HG03064 (cell line): ENCODE data around the gene COL15A1.

ENCODE experiments used
- ATAC-seq: cut with Tn5 transposase; IDR thresholded peaks from one replicate; pipeline ENCODE4 v1.9.1; 2021; ENCODE audit warnings: low read depth; ENCODE audit not compliant: unreplicated experiment

COL15A1 gene

DNA sequence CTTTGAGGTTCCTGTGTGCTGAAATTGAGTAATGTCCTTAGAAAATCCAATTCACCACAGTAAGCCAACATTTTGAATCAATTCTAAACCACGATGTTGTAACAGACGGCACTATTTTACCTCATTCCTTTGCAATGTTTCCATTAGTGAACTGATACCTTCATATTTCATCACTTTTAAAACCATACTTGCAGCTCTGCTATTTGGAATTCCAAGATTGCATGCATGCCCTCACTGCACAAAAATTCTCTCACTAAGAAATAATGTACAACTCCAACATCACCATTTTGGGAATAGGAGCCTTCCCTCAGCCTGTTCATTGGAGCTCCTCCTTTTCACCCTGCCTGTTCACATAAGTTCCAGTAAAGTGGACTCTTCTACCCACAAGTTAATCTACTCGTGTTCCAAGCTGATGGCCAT is 86.4 kb downstream of the COL15A1 start:
- no peak for ATAC-seq

DNA sequence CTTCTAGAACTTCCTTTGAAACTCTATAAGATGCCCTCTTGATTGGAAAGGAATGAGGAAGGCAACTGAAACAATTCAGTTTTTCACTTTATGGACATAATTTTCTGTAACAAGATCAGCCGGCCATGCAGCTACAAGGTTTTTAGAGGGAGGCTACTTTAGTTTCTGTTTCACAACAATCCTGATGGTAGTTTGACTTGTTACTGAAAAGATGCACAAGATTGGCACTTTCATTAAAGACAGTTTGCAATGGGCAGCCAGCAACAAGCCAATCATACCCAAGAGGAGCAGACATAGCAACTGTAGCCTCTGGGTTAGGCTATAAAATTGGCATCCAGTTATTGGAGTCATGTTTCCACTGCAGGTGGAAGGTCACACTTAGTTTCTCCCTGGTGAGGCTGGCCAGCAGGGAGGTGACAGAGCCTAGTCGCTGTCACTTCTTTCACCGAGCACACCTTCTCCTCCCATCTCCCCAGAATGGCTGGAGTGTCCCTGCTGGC is 87.0 kb downstream of the COL15A1 start:
- no peak for ATAC-seq

DNA sequence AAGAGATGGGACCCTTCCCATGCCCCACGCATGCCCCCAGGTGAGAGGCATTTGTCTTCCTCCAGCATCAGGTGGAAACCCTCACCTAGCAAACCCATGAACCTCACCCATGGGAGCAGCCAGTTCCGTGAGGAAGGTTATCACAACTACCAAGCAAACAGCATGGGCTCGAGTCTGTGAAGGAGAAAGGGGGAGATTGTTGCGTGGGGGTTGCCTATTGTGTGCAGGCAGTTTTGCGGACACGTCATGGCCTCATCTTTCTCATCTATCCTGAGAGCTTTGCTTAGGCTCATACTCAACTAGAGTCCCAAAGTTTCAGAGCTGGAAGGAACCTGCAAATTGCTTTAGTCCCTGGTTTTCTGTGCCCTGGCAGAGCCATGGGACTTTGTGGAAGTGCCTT is 87.6 kb downstream of the COL15A1 start:
- ATAC-seq: no peak

DNA sequence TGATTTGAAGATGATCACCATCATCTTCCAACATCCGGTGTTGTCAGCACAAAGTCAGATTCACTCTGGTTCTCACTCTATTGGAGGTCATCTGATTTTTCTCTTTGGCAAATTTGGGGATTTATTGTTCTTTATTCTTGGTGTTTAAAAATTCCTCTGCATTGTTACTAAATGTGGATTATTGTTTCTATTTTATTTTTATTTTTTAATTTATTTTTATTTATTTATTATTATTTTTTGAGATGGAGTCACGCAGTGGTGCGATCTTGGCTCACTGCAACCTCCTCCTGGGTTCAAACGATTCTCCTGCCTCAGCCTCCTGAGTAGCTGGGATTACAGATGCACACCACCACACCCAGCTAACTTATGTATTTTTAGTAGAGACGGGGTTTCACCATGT is 88.3 kb downstream of the COL15A1 start:
- no peak for ATAC-seq

DNA sequence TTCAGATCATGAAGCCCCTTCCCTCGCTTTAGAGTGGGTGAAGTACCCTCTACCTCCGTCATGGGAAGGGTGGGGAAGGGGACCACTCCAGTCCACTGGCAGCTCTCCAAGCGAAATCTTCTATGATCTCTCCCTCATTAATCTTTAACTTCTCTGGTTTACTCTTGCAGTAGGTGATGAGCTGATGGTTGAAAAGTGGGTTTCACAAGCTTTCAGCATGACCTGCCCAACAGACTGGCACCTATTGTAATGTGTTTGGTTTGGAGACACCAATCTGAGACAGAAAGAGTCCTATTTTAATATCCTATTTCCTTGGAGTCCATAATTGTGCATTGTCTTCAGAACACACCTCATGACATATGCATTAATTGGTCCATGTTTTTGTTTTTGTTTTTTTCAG is 90.4 kb downstream of the COL15A1 start:
- no peak for ATAC-seq

DNA sequence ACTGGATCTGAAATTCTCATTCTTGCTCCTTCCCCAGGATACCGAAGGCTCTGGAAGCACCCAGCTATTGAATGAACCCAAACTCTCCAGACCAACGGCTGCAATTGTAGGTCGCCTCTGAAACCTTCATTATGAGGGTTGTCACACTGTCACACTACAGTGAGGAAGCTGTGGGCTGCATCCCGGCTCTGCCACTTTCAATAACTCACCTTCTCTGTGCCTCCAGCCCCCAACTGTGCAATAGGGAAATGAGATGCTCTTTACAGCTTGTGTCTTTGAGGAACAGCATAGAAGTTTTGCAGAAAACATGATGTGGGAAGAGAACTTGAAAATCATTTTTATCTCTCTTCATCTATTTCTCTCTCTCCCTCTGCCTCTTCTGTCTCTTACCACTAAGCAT is 91.6 kb downstream of the COL15A1 start:
- ATAC-seq: no peak

DNA sequence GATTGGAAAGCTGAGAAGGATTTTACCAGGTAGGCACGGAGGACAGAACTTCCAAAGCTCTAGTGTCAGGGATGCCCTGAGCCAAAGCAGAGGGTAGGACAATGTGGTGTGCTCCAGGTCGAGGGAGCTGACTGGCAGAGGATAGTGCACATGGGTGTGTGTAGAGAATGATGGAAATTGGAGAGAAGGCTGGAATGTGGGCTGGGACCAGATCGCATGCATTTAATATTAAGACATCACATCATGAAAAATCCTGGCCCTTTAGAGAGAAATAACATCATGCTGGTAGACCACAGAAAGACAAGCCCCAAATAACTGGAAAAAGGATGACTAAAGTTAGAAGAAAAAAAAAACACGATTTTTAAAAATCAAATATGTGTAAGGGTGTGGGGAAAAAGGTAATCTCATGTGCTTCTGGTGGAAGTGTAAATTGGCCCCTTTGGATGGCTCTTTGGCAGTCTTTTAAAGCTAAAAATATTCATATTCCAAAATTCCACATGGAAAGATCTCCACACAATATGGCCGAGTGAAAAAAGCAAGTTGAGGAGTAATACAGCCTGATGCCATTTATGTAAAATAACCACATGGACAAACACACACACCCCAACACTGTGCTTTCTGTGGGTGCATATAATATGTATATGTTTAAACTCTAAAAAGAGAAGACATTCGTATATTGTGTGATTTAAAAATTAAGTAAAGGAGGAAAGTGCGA is 94.2 kb downstream of the COL15A1 start:
- no peak for ATAC-seq

DNA sequence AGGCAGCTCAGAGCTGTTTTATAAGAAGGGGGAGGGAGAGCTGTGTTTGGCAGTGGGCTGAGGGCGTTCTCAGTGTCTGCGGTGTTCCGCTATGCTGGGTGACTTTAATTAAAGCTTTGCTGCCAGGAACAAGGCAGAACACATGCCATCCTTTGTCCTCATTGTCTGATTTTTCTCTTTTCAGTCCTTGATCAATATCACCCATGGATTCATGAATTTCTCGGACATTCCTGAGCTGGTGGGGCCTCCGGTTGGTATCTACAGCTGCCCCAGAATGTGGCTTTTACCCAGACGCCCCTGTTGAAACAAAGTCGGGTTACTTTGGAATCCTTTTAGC is 94.7 kb downstream of the COL15A1 start:
- ATAC-seq: no peak

DNA sequence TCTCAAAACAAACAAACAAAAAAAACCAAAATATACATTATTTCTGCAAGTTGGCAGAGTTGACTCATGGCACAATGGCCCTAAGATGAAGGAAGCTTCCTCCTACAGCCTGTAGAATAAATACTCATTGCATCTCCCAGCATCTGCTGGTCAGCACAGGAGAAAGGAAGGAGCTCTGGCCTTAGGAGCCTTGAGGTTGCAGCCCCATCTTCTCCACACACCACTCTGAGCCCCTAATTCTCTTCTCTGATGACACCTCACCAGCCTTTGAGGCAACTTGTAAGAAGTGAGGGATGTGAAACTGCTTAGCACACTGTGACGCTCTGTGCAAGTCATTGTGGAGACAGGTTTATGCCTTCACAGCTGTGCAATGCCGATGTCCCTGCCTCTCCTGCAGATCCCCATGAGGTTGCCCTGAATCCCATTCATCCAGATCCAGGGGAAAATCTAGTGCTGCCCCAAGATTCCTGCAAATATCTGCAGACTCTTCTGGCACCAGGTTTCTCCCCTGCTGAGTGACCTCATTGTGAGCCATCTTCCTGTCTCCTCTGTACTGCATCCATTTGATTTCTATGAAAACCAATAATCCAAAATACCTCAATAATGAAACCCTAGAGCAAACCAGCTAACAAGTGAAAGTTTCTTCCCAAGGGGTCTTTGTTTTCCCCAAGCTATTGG is 95.9 kb downstream of the COL15A1 start:
- ATAC-seq: no peak

DNA sequence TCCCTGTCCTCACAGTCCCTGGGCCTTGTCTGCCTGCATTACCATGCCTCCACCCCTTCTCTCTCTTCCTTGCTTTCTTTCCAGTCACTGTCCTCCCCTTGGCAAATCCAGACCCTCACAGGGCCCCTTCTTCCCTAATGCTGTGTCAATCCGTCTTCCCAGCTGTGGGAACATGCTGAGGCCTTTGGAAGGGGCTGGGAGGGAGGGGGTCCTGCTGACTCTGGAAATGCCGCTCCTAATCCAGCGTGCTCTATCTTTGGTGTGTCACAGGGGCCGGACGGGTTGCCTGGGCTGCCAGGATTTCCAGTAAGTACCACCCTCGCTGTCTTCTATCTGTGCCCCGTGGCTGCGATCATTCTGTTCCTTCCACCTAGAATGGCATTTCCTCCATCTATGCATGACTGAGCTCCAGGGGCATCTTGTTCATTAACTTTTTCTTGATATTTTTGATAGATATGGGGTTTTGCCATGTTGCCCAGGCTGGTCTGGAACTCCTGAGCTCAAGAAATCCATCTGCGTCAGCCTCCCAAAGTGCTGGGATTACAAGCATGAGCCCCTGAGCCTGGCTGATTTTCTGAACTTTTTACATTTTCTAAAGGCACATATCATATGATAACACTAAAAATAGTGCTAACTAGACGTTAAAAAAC is 96.7 kb downstream of the COL15A1 start:
- no peak for ATAC-seq

DNA sequence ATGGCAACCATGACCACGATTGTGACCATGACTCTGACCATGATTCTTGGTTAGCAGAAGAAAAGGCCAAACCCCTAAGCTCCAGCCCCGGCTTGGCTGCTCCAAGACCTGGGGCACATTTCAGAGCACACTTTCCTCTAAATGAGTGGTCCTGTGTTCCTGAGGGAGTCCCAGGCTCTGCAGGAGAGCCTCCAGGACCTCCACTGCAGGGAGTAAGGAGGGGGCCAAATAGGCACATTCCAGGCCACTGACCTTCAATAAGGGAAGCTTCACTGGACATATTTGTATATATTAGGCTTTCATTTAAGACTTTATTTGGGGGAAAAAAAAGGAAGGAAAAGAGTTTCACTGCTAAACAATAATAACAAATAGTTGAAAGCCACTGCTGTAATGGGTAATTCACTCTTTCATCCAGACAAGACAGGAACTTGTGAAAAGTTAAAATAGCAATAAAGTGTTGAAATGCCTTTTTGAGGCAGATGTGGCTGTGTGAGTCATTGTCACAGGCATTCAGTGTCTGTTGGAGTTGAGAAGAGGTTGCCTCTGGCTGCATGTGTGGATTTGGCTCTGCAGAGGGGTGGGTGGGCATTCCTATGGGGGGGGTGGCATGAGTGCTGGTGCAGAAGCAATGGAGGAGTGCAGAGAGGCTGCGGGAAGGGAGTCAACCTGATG is 97.3 kb downstream of the COL15A1 start:
- ATAC-seq: no peak

DNA sequence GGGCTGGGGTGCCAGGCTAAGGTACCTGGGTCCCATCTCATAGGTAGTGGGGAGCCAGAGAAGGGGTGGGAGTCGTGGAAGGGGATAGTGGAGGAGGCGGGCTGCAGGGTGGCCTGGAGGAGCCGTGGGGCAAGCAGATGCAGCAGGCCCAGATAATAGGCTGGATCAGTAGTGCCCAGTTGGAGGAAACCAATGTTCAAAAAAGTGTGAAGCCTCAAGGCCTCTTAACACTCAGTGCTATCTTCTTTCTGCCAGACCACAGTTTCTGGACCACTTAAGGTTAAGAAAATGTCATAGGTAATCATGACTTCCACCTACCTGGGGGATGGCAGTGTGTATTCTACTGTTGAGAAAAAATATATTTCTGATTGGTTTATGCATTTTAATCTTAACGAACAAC is 97.9 kb downstream of the COL15A1 start:
- ATAC-seq: no peak

DNA sequence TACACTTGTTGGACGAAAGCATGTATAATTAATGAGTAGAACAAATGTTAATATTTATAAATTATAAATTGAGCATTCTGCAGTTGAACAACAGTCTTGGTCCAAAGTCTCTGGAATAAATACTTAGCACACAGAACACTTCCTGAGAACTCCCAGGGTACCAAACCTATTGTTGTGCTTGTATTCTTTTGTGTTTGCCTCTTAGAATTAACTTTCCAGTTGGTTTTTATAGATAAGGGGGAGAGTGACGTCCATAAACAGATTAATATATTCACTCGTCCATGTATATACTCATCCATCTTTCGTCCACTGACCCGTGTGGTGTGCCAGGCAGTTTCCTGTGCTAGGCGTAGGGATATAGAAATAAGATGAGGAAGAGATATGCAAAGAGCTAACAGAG is 98.9 kb downstream of the COL15A1 start:
- no peak for ATAC-seq

DNA sequence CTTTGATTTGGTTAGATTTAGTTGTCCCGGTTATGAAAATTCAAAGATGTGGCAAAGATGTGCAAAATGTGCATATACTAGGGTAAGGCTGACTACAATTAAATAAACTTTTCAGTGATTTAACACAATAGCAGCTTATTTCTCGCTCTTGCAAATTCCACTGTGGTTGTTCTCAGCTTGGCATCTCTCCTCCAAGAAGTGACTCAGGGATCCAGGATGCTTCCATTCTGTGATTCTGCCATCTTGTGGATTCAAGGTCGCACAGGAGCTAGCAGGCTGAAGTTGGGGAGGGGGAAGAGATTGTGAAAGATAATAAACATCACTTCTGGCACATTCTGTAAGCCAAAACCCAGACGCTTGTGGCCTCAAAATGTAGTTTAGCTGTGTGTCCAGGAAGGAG is 101.1 kb downstream of the COL15A1 start:
- no peak for ATAC-seq

DNA sequence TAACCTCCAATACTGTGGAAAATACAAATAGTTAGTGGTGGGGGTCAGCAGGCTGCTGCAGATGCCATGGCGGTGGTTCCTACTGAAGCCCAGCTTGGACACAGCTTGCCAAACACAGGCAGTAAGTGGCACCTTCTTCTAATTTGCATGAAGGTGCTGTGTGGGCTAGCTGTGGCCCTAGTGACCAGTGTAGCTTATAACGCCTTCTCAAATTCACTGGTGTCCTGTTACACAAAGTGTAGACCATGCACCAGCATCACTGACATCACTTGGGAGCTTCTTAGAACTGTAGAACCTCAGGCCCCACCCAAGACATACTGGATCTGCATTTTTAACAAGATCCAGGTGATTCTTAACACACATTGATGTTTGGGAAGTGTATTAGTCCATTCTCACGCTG is 102.4 kb downstream of the COL15A1 start:
- ATAC-seq: no peak

DNA sequence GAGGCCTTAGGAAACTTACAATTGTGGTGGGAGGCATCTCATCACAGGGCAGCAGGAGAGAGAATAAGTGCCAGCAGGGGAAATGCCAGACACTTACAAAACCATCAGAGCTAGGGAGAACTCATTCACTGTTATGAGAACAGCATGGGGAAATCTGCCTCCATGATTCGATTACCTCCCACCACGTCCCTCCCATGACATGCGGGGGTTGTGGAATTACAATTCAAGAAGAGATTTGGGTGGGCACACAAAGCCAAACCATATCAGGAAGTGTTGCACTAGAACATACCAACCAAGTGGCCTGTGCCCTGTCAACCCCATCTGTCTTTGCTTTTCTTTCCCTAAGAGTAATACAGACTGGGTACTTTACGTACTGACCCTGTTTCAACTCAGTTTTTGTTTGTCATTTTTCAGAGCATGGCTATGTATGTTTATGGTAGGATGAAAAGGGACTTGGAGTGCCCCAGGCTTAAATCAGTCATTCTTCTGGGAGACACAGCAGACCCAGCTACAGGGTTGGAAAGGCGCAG is 102.9 kb downstream of the COL15A1 start:
- no peak for ATAC-seq

DNA sequence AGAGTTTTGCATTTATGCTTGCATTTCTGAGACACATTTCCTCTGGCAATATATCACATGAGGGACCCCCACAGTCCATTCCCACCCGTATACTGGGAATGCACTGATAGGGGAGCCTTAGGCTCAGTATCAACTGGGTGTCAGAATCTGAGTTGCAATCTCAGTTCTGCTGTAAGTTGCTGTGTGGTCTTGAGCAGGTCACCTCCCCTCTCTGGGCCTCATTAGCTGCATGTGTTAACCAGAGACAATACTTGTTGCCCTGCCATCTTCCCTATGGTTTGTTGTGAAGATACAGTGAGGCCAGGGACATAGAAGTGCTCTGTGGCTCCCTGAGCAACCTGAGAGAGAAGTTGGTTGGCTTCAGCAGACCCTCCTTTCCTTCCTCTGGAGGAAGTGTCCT is 105.5 kb downstream of the COL15A1 start:
- no peak for ATAC-seq

DNA sequence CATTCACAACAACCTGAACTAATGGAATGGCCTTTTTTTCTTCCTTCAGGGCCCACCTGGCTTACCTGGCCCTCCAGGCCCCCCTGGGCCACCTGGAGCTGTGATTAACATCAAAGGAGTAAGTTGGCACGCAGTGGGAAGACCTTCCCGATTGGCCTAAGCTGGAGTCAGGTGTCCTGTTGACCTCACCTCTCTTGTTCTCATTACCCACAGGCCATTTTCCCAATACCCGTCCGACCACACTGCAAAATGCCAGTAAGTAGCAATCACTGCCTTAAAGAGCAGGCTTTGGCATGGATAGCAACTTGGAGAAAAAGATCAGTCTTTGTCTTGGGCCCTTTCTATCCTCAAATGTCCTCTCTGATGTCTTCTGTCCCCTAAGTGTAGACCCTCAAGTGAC is 105.9 kb downstream of the COL15A1 start:
- ATAC-seq: no peak

DNA sequence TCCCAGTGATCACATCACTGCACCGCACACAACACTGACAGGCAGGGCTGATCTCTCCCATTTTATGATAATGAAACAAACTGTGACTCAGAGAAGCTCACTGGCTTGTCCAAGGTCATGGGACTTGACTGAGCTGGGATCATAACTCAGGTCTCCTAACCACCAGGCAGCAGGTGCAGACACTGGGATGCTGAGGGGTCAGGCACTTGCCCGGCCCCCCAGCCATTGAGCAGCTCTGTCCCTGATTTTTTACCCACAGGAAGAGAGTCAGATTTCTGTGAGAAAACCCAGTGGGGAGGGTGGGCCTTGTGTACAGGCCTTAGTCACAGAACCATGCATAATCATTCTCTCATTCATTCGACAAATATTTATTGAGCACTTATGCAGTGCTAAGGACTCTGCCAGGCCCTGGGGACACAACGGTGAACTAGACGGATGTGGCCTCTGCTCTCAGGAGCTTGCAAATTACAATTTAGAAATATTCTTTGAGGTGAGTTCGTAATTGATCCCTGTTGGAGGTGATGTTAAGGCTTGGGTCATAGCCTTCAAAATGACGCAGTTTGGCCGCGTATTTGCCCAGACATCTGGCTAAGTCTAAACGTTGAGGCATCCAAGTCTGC is 106.7 kb downstream of the COL15A1 start:
- no peak for ATAC-seq

DNA sequence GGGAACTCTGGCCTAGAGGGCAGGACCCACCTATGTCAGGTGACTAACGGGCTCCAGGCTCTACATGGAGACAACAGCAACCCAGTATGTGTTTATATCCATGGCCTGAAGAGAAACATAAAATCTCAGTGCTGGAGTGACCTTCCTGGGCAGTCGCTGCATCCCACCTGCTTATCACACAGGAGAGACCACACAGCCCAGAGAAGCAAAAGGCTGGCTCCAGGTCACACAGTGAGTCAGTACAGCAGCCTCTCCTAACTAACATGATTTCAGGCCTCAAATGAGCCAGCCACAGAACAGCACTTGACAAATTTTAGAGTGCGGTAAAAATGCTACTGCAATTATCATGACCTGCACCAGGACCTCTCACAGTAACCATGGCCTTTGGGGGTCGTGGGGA is 107.2 kb downstream of the COL15A1 start:
- no peak for ATAC-seq

DNA sequence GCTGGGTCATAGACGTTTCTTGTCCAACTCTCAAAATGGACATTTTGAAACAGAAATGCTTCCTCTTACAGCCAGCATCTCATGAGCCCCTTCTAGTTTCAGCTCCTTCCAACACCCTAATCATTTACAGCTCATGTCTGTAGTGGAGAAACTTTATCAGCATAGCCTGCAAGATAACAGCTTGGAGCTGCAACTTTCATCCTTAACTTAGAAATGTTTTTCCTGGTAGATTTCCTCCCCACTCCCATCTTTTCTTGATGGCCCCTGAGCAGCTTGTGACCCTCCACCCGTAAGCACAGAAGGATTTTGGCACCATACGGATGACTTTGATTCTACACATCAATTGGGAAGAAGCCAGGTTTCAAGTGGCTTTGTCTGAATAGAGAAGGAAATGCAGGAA is 107.7 kb downstream of the COL15A1 start:
- ATAC-seq: no peak
